Fibroblast of the aortic adventitia (primary cell): ENCODE results near the gene PLXDC1. TPM values are rescaled to one million over a fixed set of nuclear protein-coding genes. Genes with fewer than 3 reads are reported as not detected.

ENCODE experiments used
- DNase-seq: peaks from one replicate; pipeline ENCODE4 v3.0.0-alpha.2; 2010; ENCODE audit warnings: low read depth
- H3K4me3 ChIP-seq: 2 replicates; pipeline ENCODE4 v1.5.1; 2011; ENCODE audit warnings: low read depth, mild to moderate bottlenecking, control low read depth, low read length, moderate library complexity
- CTCF ChIP-seq: IDR thresholded peaks from 2 replicates; pipeline ENCODE4 v1.5.1; 2011; ENCODE audit warnings: mild to moderate bottlenecking, low read length, control low read depth, inconsistent platforms; ENCODE audit not compliant: insufficient read depth
- small RNA-seq: library from RNA; depleted of rRNA; stranded (forward); fragments of <200 nt; gene quantifications from one replicate; pipeline ENCODE3, GENCODE V24; 2012
- total RNA-seq: library from RNA; depleted of rRNA; stranded (reverse); fragments of >200 nt; gene quantifications from 2 replicates; pipeline ENCODE4 v1.2.3, GENCODE V29; 2012; ENCODE audit warnings: low replicate concordance

Gene PLXDC1
- total RNA-seq, 1 donor: 3.3 TPM

- TF ChIP-seq CTCF: no peak
- DNase-seq: no peak
Measured at GRCh38 chr17:39018267-39019134, 132.9 kb downstream of the PLXDC1 start.

GRCh38 chr17:39016193-39017153 lies 135.0 kb downstream of the PLXDC1 start:
- DNase-seq: no peak
- no peak overlapping the region for H3K4me3 ChIP-seq
- no peak for TF ChIP-seq CTCF

More at GRCh38 chr17:39018267-39019134, 132.9 kb downstream of the PLXDC1 start:
- H3K4me3 ChIP-seq: no peak overlapping the region

- DNase-seq: no peak
- no peak overlapping the region for H3K4me3 ChIP-seq
- TF ChIP-seq CTCF: no peak
Measured at GRCh38 chr17:39015546-39015935, 135.9 kb downstream of the PLXDC1 start.

- H3K4me3 ChIP-seq: no peak overlapping the region
- TF ChIP-seq CTCF: no peak
- DNase-seq: no peak
Measured at GRCh38 chr17:39014795-39015545, 136.5 kb downstream of the PLXDC1 start.

- peak; percentile 72 for DNase-seq
- no peak overlapping the region for H3K4me3 ChIP-seq
- TF ChIP-seq CTCF: no peak
Measured at GRCh38 chr17:39014044-39014794, 137.2 kb downstream of the PLXDC1 start.

Small RNA genes lying within 50 kb of the gene (small RNA-seq; reads per million reads assigned to genes)
- gene AC091178.1: not detected

Other genes starting within 250 kb of the PLXDC1 start
- under 0.01 TPM in 1 of 2 replicates, not detected in the other for gene FBXO47, start 184.2 kb downstream of the PLXDC1 start, total RNA-seq
- gene ARL5C, start 14.5 kb upstream of the PLXDC1 start, total RNA-seq: 2.1 TPM in 1 of 2 replicates, not detected in the other
- gene CACNB1, start 46.0 kb upstream of the PLXDC1 start, total RNA-seq: 7.0 and 8.0 TPM in 2 replicates
- gene RPL19, start 48.6 kb upstream of the PLXDC1 start, total RNA-seq: 944 and 2,108 TPM in 2 replicates
- 0.18 TPM in 1 of 2 replicates, not detected in the other for gene STAC2, start 74.3 kb upstream of the PLXDC1 start, total RNA-seq
- 7.4 and 19.4 TPM in 2 replicates for gene FBXL20, start 250.0 kb upstream of the PLXDC1 start, total RNA-seq